ENCODE measurements around the gene LRRC3B.
"Not testable (repeated sequence)": the region's sequence is repeated elsewhere in the genome, so short reads cannot be mapped to it uniquely, and the experiment has no call there.

The LRRC3B gene

GRCh38 chr3:26590919-26591484 is 31.6 kb upstream of the LRRC3B start:
- no peak for DNase-seq (ENCODE audit: low read depth, low spot score)

GRCh38 chr3:26591926-26592325 is 30.6 kb upstream of the LRRC3B start:
- no peak for DNase-seq (ENCODE audit: low read depth, low spot score)
- no peak overlapping the region for H3K4me3 ChIP-seq (ENCODE audit: low read depth, low read length)
- in situ Hi-C loops (cut with HindIII; ENCODE audit: low sequenced_read_pairs), result no loop called here
- no peak for TF ChIP-seq CTCF (IDR thresholded peaks at IDR 0.05; ENCODE audit: low read depth, low read length)

More at GRCh38 chr3:26590919-26591484, 31.6 kb upstream of the LRRC3B start:
- in situ Hi-C loops (cut with HindIII; ENCODE audit: low sequenced_read_pairs), result no loop called here
- no peak for TF ChIP-seq CTCF (IDR thresholded peaks at IDR 0.05; ENCODE audit: low read depth, low read length)
- H3K4me3 ChIP-seq (ENCODE audit: low read depth, low read length), result no peak overlapping the region

GRCh38 chr3:26592451-26592850 is 30.1 kb upstream of the LRRC3B start:
- TF ChIP-seq CTCF (IDR thresholded peaks at IDR 0.05; ENCODE audit: low read depth, low read length), result no peak
- no peak overlapping the region for H3K4me3 ChIP-seq (ENCODE audit: low read depth, low read length)
- DNase-seq (ENCODE audit: low read depth, low spot score), result no peak
- in situ Hi-C loops (cut with HindIII; ENCODE audit: low sequenced_read_pairs), result no loop called here

GRCh38 chr3:26596335-26596734 is 26.2 kb upstream of the LRRC3B start:
- in situ Hi-C loops (cut with HindIII; ENCODE audit: low sequenced_read_pairs), result no loop called here
- H3K4me3 ChIP-seq (ENCODE audit: low read depth, low read length), result no peak overlapping the region
- TF ChIP-seq CTCF (IDR thresholded peaks at IDR 0.05; ENCODE audit: low read depth, low read length), result no peak
- DNase-seq (ENCODE audit: low read depth, low spot score), result no peak

GRCh38 chr3:26603311-26603710 is 19.3 kb upstream of the LRRC3B start:
- DNase-seq (ENCODE audit: low read depth, low spot score); H3K4me3 ChIP-seq (ENCODE audit: low read depth, low read length); in situ Hi-C loops (cut with HindIII; ENCODE audit: low sequenced_read_pairs): not testable (repeated sequence)

- DNase-seq (ENCODE audit: low read depth, low spot score); in situ Hi-C loops (cut with HindIII; ENCODE audit: low sequenced_read_pairs); H3K4me3 ChIP-seq (ENCODE audit: low read depth, low read length): not testable (repeated sequence)
These were observed 18.8 kb upstream of the LRRC3B start for GRCh38 chr3:26603771-26604170.

GRCh38 chr3:26614006-26614685 is 8.4 kb upstream of the LRRC3B start:
- in situ Hi-C loops (cut with HindIII; ENCODE audit: low sequenced_read_pairs), result no loop called here
- no peak overlapping the region for H3K4me3 ChIP-seq (ENCODE audit: low read depth, low read length)
- TF ChIP-seq CTCF (IDR thresholded peaks at IDR 0.05; ENCODE audit: low read depth, low read length), result no peak
- no peak for DNase-seq (ENCODE audit: low read depth, low spot score)
